HG02588 (cell line): ENCODE results near the gene LSM14B.
"Not testable (repeated sequence)": the region's sequence is repeated elsewhere in the genome, so short reads cannot be mapped to it uniquely, and the experiment has no call there.

Source experiments
- ATAC-seq: cut with Tn5 transposase; IDR thresholded peaks from one replicate; pipeline ENCODE4 v1.9.1; 2021; ENCODE audit warnings: mild to moderate bottlenecking, moderate library complexity; ENCODE audit not compliant: unreplicated experiment

The LSM14B gene

DNA sequence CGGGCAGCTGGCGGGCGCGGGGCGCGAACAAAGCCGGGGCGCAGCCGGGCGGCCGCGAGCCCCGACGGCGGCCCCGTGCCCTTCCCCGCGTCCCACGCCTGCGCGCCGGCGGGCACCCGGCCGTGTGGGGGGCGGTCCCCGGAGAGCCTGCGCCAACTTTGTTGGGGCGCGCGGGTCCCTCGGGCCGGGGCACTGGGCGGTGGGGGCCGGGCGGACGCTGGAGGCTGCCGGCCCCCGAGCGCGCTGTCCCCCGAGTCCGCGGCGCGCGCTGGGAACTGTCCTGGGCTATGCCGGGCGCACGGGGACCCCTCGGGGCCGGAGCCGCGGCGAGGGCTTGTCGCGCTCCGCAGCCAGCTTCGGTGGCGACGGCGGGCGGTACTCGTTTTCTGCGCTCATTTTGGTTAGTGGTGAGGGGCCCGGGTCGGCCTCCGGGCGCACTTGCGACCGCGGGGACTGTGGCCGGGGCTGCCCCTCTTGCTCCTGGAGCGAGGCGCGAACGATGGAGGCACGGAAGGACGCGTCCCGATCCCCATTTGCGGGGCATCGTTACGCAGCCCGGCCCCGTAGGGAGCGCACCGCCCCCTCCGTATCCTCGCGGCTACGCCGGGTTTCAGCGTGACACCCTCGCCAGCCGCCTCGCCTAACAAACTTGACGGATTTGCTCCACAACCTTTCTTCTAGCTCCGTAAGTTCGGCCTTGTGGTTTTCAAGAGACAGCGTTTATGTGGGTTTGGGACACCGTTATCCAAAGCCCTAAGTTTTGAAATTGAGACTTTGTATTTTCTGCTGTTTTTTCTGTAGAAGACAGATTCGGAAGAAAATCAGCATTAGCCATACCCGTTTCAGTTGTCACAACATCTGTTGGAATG, 21.9 kb downstream of the LSM14B start:
- ATAC-seq = peak; percentile 24

DNA sequence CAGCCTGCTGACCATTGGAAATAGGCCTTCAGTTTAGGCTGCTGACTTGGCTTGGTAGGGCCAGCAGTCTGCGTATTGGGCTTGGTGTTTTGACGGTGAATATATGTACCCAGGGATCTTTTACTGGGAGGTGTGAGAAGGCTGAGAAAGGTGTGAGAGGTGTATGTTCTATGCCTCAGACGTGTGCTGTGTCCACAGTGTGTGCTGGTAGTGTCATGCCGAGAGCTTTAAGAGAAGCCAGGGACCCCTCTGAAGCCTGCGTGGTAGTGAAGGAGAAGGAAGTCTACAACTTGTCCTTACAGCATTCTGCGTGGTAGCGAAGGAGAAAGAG, 23.4 kb downstream of the LSM14B start:
- ATAC-seq = no peak

DNA sequence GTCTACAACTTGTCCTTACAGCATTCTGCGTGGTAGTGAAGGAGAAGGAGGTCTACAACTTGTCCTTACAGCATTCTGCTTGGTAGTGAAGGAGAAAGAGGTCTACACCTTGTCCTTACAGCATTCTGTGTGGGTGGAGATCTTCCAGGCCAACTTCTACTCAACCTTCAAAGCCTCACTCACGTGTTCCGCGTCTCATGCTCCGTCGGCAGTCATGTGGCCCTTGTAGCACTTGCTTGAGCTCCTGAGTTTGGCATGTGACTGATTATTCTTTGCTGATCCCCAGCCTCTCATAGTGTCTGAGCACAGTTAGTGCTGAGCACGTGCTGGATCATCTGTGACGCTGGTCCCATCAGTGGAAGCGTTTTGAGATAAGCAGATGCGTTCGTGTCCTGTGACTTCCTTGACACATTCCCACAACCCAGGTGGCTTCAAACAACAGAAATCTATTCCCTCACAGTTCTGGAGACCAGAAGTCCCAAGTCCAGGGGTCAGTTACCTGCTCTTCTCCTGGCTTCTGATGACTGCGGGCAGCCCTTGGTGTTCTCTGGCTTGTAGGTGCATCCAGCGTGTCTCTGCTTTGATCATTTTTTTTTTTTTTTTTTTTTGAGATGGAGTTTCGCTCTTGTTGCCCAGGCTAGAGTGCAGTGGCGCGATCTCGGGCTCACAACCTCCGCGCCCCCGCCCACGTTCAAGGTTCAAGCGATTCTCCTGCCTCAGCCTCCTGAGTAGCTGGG, 23.9 kb downstream of the LSM14B start:
- ATAC-seq = no peak

DNA sequence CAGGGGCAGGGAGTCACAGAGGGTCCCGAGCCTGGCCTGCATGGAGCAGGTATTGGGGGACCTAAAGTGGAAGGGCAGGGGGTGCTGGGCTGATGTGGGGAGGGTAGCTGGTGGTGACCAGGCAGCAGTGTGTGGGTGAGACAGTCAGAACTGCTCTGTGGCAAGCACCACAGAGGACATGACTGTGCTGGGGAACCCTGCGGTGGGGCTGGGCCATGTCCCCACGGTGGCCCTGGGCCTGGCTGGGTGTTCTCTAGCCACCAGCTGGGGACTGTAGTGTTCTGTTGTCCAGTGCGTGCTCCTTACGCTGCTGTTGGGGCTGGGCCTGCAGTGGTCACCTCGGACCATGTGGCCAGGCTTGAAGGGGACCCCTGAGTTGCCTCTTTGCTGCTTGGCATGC, 24.9 kb downstream of the LSM14B start:
- no peak for ATAC-seq

DNA sequence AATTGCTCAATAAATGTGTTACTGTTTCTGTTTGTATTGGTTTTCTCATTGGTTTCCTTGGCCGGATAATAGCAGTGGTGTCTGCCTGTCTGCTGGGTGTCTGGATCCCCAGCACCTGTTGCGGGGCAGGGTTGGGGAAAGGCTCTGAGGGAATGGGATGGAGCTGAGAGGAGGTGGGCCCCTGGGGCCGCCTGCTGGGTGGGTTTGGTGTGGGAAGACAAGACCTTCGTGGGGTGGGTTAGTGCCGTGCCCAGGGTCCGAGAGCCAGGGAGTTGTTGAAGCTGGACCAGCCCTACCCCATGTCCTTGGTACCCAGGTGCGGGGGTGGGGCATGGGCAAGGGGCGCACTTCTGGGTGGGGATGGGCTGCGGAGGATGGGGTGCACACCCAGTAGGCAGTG, 25.3 kb downstream of the LSM14B start:
- ATAC-seq = no peak

DNA sequence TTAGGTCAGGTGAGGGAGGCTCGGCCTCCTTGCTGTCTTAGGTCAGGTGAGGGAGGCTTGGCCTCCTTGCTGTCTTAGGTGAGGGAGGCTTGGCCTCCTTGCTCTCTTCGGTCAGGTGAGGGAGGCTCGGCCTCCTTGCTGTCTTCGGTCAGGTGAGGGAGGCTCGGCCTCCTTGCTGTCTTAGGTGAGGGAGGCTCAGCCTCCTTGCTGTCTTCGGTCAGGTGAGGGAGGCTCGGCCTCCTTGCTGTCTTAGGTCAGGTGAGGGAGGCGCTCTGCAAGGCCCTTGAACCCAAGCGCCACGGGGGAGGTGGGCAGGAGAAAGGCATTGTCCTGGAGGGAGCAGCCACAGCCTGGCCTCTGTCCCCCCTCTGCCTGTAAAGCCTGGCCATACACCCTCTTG, 26.1 kb downstream of the LSM14B start:
- not testable (repeated sequence) for ATAC-seq

DNA sequence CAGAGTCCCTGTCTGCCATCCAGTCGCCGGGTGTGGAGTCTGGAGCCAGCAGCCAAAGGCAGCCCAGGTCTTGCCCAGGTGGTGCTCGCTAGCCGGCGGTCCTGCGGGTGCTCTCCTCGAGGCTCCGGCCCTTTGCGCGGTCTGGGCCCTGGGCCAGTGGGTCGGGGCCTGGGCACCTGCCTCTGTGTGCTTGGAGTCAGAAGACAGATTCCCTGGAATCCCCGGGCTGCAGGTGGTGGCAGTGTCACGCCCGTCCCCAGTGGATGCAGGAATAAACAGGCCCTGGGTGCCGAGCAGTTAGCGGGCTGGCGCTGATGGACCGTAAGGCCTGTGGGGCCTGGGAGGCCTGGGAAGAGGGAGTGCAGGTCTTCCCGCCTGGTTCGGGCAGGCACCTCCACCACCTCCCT, 26.6 kb downstream of the LSM14B start:
- ATAC-seq = no peak

DNA sequence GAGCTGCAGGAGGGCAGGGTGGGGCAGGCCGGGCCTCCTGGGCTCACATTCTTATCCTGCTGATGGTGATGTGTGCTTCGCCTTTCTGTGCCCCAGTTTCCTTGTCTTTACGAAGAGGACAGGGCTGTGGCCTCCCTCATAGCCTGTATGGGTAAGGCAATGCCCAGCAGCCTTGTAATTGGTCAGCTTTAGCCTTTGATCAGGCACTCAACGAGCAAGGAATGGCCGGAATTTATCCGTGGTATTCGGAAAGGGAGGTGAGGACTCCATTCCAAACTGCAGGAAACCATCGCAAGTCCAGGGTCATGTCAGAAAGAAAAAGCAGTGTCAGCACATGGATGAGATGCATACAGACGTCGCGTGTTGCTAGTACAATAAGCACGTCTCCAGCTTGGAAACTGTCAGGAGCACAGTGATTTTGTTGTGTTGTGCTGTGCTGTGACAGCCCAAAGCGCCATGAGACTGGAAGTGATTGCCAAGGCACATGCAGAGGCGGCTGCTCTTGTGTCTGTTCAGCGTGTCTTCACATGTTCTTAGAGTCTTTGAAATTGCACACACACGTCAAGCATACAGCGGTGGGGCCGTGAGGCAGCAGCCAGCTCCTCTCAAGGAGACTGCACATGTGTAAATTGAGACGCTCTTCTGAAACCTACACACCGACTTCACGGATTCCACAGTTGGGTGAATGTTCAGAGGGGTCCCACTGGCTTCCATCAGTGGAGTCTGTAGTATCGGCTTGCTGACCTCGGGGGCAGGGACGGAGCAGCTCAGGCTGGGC, 27.4 kb downstream of the LSM14B start:
- ATAC-seq = no peak

DNA sequence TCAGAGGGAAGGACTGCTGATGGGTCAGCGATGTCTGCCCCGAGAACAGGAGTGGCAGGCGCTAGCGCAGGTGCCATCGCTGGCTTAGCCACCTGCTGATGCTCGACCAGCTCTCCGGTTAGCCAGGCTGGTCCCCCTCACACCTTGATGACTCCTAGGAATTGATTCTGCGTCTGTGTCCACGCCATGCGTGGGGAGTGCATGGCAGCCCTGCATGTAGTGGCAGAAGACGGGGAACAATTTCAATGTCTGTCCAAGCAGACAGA, 28.0 kb downstream of the LSM14B start:
- ATAC-seq = no peak

DNA sequence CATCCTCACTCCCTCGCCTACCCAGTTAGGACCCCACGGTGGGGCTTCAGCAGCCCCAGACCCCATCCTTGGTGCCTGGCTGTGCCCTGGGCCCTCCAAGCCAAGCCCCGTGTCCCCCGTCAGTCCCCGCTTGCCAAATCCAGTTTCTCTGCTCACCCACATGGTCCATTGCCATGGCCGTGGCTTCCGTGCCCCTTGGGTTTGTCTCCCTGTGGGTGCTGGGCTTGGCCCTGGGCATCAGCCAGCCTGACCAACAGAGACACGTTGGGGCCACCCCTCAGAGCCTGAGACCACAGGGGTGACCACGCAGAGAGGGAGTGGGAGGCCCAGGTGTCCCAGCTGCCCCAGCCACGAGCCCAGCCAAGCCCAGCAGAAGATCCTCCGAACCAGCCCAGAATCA, 28.9 kb downstream of the LSM14B start:
- no peak for ATAC-seq

DNA sequence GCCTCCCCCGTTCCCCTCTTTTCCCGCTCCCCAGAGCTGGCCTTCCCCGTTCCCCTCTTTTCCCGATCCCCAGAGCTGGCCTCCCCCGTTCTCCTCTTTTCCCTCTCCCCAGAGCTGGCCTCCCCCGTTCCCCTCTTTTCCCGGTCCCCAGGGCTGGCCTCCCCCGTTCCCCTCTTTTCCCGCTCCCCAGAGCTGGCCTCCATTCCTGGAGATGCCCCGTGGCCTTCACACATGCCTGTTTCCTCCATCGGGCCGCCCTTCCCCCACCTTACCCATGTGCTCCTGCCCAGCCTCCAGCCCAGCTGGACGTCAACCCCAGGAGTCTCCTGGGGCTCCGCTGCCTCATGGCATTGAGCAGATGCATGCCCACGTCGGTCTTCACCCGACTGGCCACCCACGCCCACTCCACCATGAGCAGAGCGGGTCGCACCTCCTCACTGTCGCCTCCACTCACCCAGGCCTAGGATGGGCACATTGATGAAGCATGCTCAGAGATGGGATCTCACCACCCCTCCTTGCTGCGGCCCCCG, 29.6 kb downstream of the LSM14B start:
- no peak for ATAC-seq

DNA sequence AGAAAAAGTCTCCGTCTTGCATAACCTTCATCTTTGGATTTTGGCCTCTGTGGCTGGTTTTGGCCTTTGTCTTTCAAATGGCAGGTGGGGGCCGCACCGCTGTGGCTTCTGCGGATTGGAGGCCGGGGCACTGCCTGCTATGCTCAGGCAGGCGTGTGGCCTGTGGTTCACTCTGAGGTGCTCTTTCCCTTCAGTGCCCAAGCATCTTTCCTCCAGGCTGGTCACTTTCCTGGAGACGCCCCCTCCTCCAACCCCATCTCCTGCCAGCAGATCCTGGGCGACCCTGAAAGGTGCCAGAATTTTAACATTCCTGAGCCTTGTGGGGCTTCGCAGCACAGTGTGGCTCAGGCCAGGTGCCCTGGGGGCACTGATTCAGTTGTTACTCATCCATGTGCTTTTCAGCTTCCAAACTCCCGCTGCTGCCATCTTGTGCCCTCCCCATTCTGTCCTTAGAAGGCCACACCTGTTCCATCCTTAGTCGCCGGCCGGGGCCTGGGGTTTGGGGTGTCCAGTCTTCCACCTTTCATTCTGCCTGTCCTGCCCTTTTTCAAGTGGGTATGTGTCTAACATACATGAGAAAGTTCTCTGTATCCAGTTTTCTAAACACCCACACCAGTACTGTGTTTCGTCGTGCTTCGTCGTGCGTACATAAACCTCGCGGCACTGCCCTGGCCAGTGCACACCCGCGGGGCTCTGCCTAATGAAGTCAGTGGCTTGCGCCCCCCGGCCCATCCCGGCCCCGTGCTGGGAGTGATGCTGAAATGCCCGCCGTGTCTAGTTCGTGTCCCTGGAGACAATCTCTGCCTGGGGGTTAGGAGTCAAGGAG, 33.4 kb downstream of the LSM14B start:
- no peak for ATAC-seq

DNA sequence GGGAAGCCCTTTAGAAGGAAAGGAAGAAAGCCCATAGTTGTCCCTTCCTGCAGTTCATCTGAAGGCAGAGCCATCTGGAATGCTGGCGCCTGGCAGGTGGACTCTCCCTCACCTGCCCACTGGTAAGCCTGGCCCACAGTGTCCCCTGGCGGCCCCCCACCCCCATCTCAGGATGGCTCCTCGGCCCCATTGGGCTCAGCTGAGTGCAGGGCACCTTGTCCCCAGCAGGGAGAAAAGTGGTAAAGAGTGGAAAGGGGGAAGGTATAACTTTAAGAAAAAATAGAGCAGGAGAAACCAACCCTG, 33.9 kb downstream of the LSM14B start:
- ATAC-seq = no peak

DNA sequence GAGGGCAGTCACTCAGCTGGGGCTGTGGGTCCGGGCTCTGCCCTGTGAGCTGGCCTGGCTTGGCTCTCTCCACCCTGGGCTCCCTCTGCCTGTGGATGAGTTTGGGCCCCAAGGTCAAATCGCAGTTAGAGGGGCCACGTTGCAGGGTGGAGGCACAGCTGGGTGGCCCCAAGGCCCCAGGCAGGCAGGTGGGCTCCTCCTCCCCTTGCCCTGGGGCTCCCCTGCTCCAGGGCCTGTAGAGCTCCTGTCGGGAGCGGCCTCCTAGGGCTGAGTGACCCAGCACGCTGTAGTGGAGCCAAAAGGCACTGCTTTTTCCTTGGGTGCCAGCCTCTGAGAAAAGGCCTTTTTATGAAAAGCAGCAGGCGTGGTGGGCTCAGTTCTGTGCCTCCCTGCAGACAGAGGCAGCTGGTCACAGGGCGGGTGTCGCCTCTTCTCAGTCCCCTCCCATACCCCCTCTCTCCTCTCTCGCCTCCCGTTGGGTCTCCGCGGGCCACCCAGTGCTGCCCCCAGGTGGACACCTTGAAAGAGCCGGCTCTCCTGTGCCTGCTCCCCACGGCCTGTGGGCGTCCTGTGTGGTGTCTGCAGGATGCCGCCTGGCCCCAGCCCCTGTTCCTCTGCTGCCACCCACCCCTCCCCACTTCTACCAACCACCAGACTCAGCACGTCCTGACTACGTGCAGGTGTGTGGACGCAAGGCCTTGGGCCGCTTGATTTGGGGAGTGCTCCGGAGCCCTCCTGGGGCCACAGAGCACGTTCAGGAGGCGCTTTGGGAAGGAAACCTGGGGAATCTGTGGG, 34.5 kb downstream of the LSM14B start:
- no peak for ATAC-seq

DNA sequence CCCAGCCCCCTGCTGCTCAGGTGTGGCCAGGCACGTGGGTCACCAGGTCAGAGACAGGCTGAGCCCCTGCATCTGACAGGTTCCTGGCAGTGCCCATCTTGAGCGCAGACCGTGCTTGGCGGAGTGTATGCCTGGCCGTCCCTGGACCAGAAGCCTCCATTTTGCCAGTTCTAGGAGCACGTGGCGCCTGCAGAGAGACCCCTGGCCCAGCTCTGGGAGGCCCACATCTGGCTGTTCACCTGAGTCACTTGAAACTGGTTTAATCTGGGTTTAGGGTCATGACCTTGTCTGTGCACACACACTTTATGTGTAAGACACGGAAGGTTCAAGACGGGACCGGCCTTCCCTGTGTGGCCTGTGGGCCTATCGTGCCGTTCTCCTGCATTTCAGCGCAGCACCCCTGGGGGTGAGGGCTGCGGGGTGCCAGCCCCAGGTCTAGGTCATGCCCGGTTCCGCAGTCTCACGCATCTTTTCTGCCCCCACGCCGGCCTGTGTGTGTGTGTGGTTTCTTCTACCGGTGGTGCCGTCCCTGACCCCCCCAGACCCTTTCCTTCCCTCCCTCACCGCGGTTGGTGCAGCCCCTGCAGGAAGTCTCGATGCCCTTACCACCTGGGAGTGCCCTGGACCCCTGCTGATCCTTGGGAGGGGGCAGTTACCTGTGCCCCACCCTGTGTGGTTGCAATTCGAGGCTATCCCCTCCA, 35.3 kb downstream of the LSM14B start:
- ATAC-seq = no peak

DNA sequence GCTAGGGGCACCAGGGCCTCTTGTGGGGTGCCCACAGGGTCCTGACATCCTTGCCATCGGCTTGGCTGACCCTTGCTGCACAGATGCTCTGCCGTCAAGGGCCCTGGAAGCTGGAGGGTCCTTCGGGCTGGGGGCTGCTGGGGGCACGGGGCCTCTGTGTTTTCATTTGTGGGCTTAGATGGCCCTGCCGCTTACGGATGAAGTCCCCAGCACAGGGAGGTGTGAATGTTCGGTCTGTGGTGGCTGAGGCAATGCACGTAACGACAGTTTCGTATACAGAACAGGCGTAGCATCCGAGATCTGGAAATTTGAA, 35.8 kb downstream of the LSM14B start:
- ATAC-seq = no peak

DNA sequence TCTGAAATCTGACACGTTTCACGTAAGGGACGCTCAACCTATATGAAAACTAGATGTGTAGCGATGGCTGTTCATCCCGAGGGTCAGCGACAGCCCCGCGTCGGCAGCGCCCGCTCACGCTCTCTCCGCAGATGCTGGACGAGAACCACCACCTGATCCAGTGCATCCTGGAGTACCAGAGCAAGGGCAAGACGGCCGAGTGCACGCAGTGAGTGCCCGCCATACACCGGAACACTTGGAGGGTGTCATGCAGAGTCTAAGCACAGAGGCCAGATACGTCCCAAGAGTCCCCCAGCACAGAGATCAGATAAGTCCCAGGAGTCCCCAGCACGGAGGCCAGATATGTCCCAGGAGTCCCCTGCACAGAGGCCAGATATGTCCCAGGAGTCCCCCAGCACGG, 36.3 kb downstream of the LSM14B start:
- ATAC-seq = no peak

DNA sequence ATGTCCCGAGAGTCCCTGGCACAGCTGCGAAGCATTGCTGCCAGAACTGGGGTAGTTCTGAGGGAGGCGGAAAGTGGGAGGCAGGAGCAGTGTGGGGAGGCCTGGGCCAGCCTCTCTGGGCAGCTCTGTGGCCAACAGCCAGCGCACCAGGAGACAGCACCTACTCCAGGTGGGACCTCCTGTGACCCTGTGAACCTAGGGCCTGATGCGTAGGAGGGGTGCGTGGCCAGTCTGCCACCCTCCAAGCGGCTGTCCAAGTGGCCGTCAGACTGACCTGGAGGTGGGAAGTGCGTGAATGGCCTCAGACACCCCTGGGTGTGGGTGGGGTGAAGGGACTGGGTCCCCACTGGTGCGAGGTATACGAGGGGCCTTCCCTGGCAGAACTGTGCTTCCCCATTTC, 36.8 kb downstream of the LSM14B start:
- ATAC-seq = no peak

DNA sequence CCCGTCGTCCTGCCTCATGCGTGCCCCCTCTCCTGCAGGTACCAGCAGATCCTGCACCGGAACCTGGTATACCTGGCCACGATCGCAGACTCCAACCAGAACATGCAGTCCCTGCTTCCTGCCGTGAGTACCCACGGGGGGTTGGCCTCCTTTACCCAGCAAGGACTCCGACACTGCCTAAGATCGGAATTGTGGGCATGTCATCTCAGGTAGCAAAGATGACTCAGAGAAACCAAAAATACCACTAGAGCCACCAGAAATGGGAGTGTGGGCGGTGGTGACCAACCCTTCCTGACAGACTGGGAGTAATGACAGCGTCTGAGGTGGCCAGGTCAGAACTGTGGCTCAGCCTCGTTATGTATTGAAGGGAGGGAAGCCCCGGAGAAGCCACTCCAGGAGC, 37.6 kb downstream of the LSM14B start:
- ATAC-seq = no peak

DNA sequence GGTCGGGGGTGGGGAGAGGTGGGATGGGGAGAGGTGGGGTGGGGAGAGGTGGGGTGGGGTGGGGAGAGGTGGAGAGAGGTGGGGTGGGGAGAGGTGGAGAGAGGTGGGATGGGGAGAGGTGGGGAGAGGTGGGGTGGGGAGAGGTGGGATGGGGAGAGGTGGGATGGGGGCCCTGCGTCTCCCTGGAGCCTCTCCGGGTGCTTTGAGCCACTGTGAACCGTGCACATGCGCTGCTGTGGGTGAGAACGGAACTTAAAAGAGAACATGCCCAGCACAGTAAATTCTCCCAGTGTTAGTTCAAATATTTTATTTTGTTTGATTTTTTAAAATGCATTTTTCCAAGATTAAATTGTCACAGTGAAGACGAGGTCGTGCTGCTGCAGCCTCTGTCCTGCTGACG, 38.0 kb downstream of the LSM14B start:
- ATAC-seq = no peak
